Osteocyte (in vitro differentiated cells): ENCODE measurements around the gene CHCHD3. TPM values are rescaled to one million over a fixed set of nuclear protein-coding genes. Genes with fewer than 3 reads are reported as not detected.

Experiments used
- DNase-seq: peaks from one replicate; pipeline ENCODE4 v3.0.0; 2021; ENCODE audit warnings: mixed read lengths; ENCODE audit not compliant: unreplicated experiment; ENCODE audit errors: extremely low spot score
- H3K27ac Mint-ChIP-seq: one replicate; pipeline ENCODE4 v1.8.0; 2021; ENCODE audit warnings: mild to moderate bottlenecking, mixed read lengths; ENCODE audit not compliant: unreplicated experiment
- H3K27me3 Mint-ChIP-seq: one replicate; pipeline ENCODE4 v1.8.0; 2021; ENCODE audit warnings: mixed read lengths; ENCODE audit not compliant: unreplicated experiment
- H3K36me3 Mint-ChIP-seq: one replicate; pipeline ENCODE4 v1.8.0; 2021; ENCODE audit warnings: mixed read lengths; ENCODE audit not compliant: unreplicated experiment
- H3K4me1 Mint-ChIP-seq: one replicate; pipeline ENCODE4 v1.8.0; 2021; ENCODE audit warnings: mixed read lengths; ENCODE audit not compliant: unreplicated experiment
- H3K4me3 Mint-ChIP-seq: one replicate; pipeline ENCODE4 v1.8.0; 2021; ENCODE audit warnings: mild to moderate bottlenecking, moderate library complexity, mixed read lengths; ENCODE audit not compliant: unreplicated experiment
- H3K9me3 Mint-ChIP-seq: one replicate; pipeline ENCODE4 v1.8.0; 2021; ENCODE audit warnings: mixed read lengths; ENCODE audit not compliant: unreplicated experiment
- CTCF ChIP-seq: fragments of 200-600 bp; sonication (generic); IDR thresholded peaks from 2 replicates; pipeline ENCODE4 v1.5.0; 2021; ENCODE audit warnings: antibody characterized with exemption, mild to moderate bottlenecking, moderate library complexity
- total RNA-seq: library from RNA; stranded (reverse); gene quantifications from 2 replicates; pipeline ENCODE4 v1.2.1, GENCODE V29; 2021

Gene CHCHD3
- total RNA-seq, 1 donor from 2014 or later, result 47.4 TPM

- DNase-seq, result no peak
- no peak overlapping the region for H3K27ac Mint-ChIP-seq
- no peaks in the 10 kb centered on the region for H3K27me3 Mint-ChIP-seq
- no peaks in the 10 kb centered on the region for H3K9me3 Mint-ChIP-seq
- TF ChIP-seq CTCF, result no peak
- no peaks in the 10 kb centered on the region for H3K4me1 Mint-ChIP-seq
- H3K4me3 Mint-ChIP-seq, result no peak overlapping the region
- no peaks in the 10 kb centered on the region for H3K36me3 Mint-ChIP-seq
These were observed 205.3 kb downstream of the CHCHD3 start for GRCh38 chr7:132876576-132876975.

DNA sequence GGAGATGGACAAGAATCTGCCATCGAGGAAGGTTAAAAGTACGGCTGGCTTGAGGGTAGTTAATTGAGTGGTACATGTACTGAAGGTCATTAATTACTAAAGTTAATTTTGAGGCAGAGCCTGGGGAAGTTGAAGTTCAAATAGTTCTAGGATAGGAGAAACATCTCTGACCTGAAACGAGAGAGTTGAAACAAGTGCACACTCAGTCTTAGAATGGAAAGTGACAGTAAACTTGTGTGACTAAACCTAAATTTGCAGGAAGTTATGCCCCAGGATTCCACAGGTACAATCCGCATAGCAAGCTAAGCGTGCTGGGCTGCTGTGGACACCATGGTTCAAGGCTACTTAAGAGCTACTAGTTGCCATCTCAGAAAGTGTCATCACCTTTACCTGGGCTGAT is 209.9 kb downstream of the CHCHD3 start:
- H3K27ac Mint-ChIP-seq, result no peak overlapping the region

GRCh38 chr7:132871419-132871818 is 210.5 kb downstream of the CHCHD3 start:
- Mint-ChIP-seq H3K4me1 (peaks cover 4% of the 10 kb centered on the region), H3K27me3 (no peaks in the 10 kb centered on the region), H3K9me3 (no peaks in the 10 kb centered on the region), H3K4me3 (no peak overlapping the region), H3K36me3 (no peaks in the 10 kb centered on the region), H3K27ac (no peak overlapping the region)
- DNase-seq, result no peak
- no peak for TF ChIP-seq CTCF

More for the DNA sequence above, 209.9 kb downstream of the CHCHD3 start:
- Mint-ChIP-seq H3K4me3 (no peak overlapping the region), H3K9me3 (no peaks in the 10 kb centered on the region), H3K4me1 (no peaks in the 10 kb centered on the region), H3K36me3 (no peaks in the 10 kb centered on the region), H3K27me3 (no peaks in the 10 kb centered on the region)
- DNase-seq, result no peak
- TF ChIP-seq CTCF, result no peak

- H3K27me3 Mint-ChIP-seq, result no peaks in the 10 kb centered on the region
- no peaks in the 10 kb centered on the region for H3K9me3 Mint-ChIP-seq
- H3K4me3 Mint-ChIP-seq, result no peak overlapping the region
- TF ChIP-seq CTCF, result no peak
- DNase-seq, result no peak
- no peak overlapping the region for H3K27ac Mint-ChIP-seq
- no peaks in the 10 kb centered on the region for H3K36me3 Mint-ChIP-seq
- H3K4me1 Mint-ChIP-seq, result peaks cover 14% of the 10 kb centered on the region
These were observed 212.6 kb downstream of the CHCHD3 start for GRCh38 chr7:132869166-132869861.

- no peak for TF ChIP-seq CTCF
- Mint-ChIP-seq H3K4me1 (peaks cover 14% of the 10 kb centered on the region), H3K36me3 (no peaks in the 10 kb centered on the region), H3K9me3 (no peaks in the 10 kb centered on the region), H3K4me3 (no peak overlapping the region), H3K27ac (no peak overlapping the region), H3K27me3 (no peaks in the 10 kb centered on the region)
- no peak for DNase-seq
These were observed 215.3 kb downstream of the CHCHD3 start for GRCh38 chr7:132866551-132866950.
